Coronary artery (tissue), 2 donors: ENCODE data around the gene PPARG.

Source experiments
- DNase-seq: peaks from one replicate; pipeline ENCODE4 v3.0.0-alpha.2; 2017; ENCODE audit warnings: low spot score
- H3K27ac ChIP-seq, 2 donors: fragments of 200-600 bp; sonication (generic); one replicate each; pipeline ENCODE4 v1.5.1; 2016 to 2019
- H3K4me3 ChIP-seq: fragments of 200-600 bp; sonication (generic); 2 replicates; pipeline ENCODE4 v1.5.1; 2016; ENCODE audit warnings: mild to moderate bottlenecking, moderate library complexity
- CTCF ChIP-seq: fragments of 200-600 bp; sonication (generic); IDR thresholded peaks from one replicate; pipeline ENCODE4 v1.5.1; 2019; ENCODE audit warnings: antibody characterized with exemption

Gene PPARG

GRCh38 chr3:12388185-12388584 is 99.3 kb downstream of the PPARG start:
- DNase-seq: no peak
- no peak for TF ChIP-seq CTCF
- H3K27ac ChIP-seq: no peak overlapping the region
- no peak overlapping the region for H3K4me3 ChIP-seq

- DNase-seq: no peak
- no peak for TF ChIP-seq CTCF
- Histone ChIP-seq H3K4me3 (no peak overlapping the region), H3K27ac (no peak overlapping the region)
These were observed 103.4 kb downstream of the PPARG start for GRCh38 chr3:12392101-12392878.

GRCh38 chr3:12393894-12394293 is 105.0 kb downstream of the PPARG start:
- DNase-seq: no peak
- no peak overlapping the region for H3K27ac ChIP-seq
- no peak for TF ChIP-seq CTCF
- no peak overlapping the region for H3K4me3 ChIP-seq

GRCh38 chr3:12394569-12395271 is 105.8 kb downstream of the PPARG start:
- Histone ChIP-seq H3K27ac (no peak overlapping the region), H3K4me3 (no peak overlapping the region)
- no peak for TF ChIP-seq CTCF
- no peak for DNase-seq

GRCh38 chr3:12395349-12396012 is 106.6 kb downstream of the PPARG start:
- no peak for DNase-seq
- H3K4me3 ChIP-seq: no peak overlapping the region
- H3K27ac ChIP-seq: no peak overlapping the region
- no peak for TF ChIP-seq CTCF

- no peak for DNase-seq
- Histone ChIP-seq H3K27ac (no peak overlapping the region), H3K4me3 (no peak overlapping the region)
- no peak for TF ChIP-seq CTCF
These were observed 107.6 kb downstream of the PPARG start for GRCh38 chr3:12396471-12396870.
